ENCODE data around the gene NUP214. TPM values are rescaled to one million over a fixed set of nuclear protein-coding genes. Genes with fewer than 3 reads are reported as not detected.
"Not testable (repeated sequence)": the region's sequence is repeated elsewhere in the genome, so short reads cannot be mapped to it uniquely, and the experiment has no call there.

NUP214 gene
- total RNA-seq, 2 donors from 2014 or later = 66.2 to 121 TPM

DNA sequence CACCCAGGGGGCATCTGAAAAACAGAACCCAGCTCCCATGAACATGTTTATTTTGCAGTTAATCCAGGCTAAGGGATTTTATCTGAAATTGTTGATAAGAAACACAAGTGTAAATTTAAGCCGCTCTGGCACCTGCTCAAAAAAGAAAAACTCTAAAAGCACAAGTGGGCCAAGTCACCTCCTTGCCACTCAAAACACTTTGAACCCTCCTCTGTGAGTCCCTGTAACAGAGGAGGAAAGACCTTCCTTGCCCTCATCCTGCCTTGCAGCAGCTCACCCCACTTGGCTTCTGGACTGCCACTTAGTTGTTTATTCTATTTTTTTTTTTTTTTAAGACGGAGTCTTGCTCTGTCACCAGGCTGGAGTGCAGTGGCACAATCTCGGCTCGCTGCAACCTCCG is 111.4 kb downstream of the NUP214 start:
- H3K9me3 Mint-ChIP-seq = no peaks in the 10 kb centered on the region
- DNase-seq (ENCODE audit: low spot score) = no peak
- peaks cover 36 to 47% of the 10 kb centered on the region in 2 donors for H3K4me1 Mint-ChIP-seq (ENCODE audit: low read depth in 2 of 2)
- no peak overlapping the region for H3K4me3 Mint-ChIP-seq
- H3K27ac Mint-ChIP-seq = peak overlapping the region; percentile 93 to 98
- no peak for ATAC-seq
- H3K36me3 Mint-ChIP-seq = peaks cover 5% of the 10 kb centered on the region
- H3K27me3 Mint-ChIP-seq = no peaks in the 10 kb centered on the region

DNA sequence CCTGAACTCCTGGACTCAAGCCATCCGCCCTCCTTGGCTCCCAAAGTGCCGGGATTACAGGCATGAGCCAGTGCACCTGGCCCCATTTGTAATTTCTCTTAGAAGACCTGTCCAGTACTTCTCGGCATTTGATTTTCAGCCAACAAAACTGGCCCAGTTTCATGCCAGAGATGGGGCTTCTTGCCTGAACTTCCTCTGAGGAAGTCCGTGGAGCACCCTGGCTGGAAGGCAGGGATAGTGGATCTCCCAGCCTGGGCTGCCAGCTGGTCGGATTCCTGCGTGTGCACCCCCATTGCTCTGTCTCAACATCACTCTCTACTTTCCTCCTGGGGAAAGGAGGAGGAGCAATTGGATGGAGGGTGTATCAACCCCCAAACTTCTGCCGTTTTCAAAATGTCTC is 111.9 kb downstream of the NUP214 start:
- Mint-ChIP-seq H3K4me1 (ENCODE audit: low read depth in 2 of 2) (peaks cover 36 to 45% of the 10 kb centered on the region in 2 donors), H3K27ac (peak overlapping the region; percentile 93 to 98), H3K27me3 (no peaks in the 10 kb centered on the region), H3K4me3 (peak overlapping the region; percentile 59), H3K9me3 (no peaks in the 10 kb centered on the region), H3K36me3 (peaks cover 4% of the 10 kb centered on the region)
- no peak for ATAC-seq
- no peak for DNase-seq (ENCODE audit: low spot score)

DNA sequence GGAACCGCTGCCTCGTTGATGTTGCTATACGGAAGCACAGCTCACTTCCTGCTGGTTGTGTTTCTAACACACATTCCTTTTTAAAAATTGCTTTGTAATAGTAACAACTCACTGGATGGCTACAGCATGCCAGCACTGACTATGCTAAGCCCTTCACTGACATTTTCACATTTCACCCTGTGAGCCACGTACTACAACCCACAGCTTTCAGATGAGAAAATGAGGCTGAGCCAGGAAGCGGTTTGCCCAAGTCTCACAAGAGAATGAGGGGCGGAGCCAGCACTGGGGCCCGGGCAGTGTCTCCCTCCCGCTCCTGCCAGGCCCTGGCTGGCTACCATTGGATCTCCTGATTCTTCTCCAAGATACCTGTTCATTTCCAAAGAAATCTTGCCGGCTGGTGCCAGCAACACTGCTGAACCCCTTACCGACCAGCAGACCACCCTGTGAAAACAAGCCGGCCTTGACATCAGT is 112.6 kb downstream of the NUP214 start:
- H3K4me1 Mint-ChIP-seq (ENCODE audit: low read depth in 2 of 2) = peaks cover 36 to 44% of the 10 kb centered on the region in 2 donors
- no peaks in the 10 kb centered on the region for H3K27me3 Mint-ChIP-seq
- H3K36me3 Mint-ChIP-seq = peaks cover 4% of the 10 kb centered on the region
- H3K27ac Mint-ChIP-seq = peak overlapping the region; percentile 93 to 98
- peaks cover 2% of the 10 kb centered on the region for H3K9me3 Mint-ChIP-seq
- DNase-seq (ENCODE audit: low spot score) = peak; percentile 91
- ATAC-seq = peak; percentile 93
- peak overlapping the region; percentile 59 for H3K4me3 Mint-ChIP-seq

DNA sequence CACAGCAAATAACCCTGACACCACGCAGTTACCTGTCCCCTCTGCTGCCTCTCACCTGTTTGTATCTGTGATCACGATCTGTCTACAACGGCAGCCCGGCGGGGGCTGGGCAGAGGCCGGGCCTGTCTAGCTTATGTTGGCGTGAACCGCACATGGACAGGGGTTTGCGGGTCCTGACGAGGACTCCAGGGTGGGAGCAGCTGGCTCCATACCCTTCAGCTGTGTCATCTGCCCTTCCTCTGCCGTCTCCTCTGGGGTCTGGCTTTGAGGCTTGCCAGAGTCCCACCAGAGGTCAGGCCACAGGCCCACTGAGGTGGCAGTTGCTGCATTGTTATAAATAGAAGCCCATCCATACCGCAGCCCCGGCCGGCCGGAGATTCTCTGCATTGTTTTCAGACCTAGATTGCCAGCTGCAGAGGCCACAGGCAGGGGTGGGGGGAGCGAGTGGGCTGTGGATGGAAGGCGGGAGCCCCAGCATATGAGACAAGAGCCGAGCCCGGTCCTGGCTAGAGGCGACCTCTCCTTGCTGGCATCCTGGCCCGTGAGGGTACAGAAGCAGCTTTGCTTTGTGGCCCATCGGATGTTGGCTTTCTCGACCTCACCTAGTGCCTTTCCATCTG is 113.1 kb downstream of the NUP214 start:
- peak overlapping the region; percentile 93 to 98 for H3K27ac Mint-ChIP-seq
- DNase-seq (ENCODE audit: low spot score) (no peak), ATAC-seq (peak; percentile 17 to 34)
- H3K4me3 Mint-ChIP-seq = peak overlapping the region; percentile 59
- H3K27me3 Mint-ChIP-seq = no peaks in the 10 kb centered on the region
- H3K4me1 Mint-ChIP-seq (ENCODE audit: low read depth in 2 of 2) = peaks cover 33 to 41% of the 10 kb centered on the region in 2 donors
- peaks cover 4% of the 10 kb centered on the region for H3K36me3 Mint-ChIP-seq
- H3K9me3 Mint-ChIP-seq = peaks cover 3% of the 10 kb centered on the region

DNA sequence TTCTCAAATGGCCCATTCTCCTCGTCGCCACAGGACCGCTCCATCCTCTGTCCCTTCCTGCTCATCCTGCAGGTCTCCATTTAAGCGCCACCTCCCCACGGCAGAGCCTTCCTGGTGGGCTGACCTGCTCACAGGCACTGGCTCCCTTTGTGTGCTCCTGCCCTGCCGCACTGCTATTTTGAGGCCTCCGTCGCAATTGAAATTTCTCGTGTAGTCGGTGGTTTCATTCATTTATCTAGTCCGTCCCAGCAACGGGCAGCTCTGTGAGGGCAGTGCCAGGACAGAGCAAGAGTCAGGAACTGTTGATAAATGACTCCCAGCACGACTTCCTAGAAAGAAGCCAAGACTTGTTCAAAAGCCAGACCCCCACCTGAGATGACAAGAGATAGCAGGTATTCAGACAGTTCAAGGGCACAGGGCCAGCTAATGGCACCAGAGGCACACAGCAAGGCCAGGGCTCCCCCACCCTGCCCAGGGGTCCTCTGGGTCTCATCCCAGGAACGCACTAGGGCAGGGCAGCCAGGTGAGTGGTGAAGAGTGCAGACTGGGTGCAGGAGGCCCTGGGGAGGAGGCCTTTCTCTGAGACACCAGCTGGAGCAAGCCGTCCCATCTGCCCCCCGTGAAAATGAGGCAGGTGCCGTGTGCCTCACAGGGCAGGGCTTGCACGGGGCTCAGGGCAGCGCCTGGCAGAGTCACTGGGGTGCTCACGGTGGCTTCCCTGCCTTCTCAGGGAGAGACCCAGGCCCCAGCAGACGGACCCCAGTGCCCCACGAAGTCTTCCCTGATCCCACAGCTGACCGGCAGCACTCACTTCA is 114.0 kb downstream of the NUP214 start:
- H3K27ac Mint-ChIP-seq = peak overlapping the region; percentile 93 to 98
- H3K27me3 Mint-ChIP-seq = no peaks in the 10 kb centered on the region
- peaks cover under 1% of the 10 kb centered on the region for H3K36me3 Mint-ChIP-seq
- no peak for ATAC-seq
- DNase-seq (ENCODE audit: low spot score) = no peak
- peak overlapping the region; percentile 36 for H3K4me3 Mint-ChIP-seq
- peaks cover 24 to 33% of the 10 kb centered on the region in 2 donors for H3K4me1 Mint-ChIP-seq (ENCODE audit: low read depth in 2 of 2)
- H3K9me3 Mint-ChIP-seq = peaks cover 3% of the 10 kb centered on the region

DNA sequence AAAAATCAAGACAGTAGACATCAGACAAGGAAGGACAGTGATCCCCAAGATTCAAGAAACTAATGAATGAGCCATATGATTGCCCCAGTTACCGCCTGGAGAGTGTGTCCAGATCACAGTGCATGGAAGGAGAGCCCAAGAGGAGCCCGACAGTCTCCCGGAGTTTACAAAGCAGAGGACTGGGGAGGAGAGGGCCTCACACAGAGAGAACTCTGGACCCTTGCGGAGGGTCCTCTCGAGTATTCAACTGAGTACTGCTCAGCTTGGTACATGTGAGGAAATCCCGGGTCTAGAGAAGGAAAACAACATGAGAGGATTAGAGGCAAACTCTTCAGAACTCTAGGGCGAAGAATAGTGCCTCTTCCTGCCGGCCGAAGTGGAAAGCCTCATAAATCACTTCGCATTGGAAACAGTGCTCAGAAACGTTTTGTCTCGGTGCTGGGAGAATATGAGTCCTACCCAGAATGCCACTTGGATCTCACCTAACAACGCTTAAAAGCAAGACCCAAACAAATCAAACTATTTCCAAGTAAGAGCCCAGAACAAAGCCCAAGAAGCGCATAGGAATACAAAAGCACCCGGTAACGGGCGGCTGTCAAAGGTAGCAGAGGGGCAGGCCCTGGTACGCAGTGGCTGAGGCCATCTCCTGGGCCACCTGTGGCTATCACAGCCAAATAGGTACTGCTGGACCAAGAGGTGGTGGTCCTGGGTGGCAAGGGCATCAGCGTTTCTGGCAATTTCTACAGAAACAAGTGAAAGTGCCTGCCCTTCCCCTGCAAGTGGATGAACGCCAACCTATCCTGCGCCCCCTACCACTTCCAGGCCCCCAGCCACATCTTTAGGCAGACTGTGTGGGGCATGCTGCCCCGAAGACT is 114.9 kb downstream of the NUP214 start:
- Mint-ChIP-seq H3K9me3 (peaks cover 3% of the 10 kb centered on the region), H3K27ac (peak overlapping the region in 1 of 2 donors; percentile 98), H3K36me3 (no peaks in the 10 kb centered on the region), H3K27me3 (no peaks in the 10 kb centered on the region), H3K4me1 (ENCODE audit: low read depth in 2 of 2) (peaks cover 19 to 25% of the 10 kb centered on the region in 2 donors), H3K4me3 (no peak overlapping the region)
- DNase-seq (ENCODE audit: low spot score) (no peak), ATAC-seq (no peak)

DNA sequence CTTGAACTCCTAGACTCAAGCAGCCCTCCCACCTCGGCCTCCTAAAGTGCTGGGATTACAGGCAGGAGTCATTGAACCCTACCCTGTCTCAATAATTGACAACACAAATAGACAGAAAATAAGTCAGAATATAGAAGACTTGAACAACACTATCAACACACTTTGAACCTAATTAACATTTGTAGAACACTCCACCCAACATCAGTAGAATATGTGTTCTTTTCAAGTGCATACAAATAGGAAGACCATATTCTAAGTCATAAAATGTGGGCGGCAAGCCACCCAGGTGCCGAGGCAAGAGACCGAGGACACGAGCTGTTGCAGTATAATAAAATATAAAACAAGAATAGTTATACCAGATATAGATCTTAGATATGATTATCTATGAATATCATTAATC is 118.9 kb downstream of the NUP214 start:
- H3K27ac Mint-ChIP-seq; ATAC-seq; H3K4me3 Mint-ChIP-seq; H3K4me1 Mint-ChIP-seq (ENCODE audit: low read depth in 2 of 2); DNase-seq (ENCODE audit: low spot score); H3K9me3 Mint-ChIP-seq; H3K36me3 Mint-ChIP-seq; H3K27me3 Mint-ChIP-seq: not testable (repeated sequence)

DNA sequence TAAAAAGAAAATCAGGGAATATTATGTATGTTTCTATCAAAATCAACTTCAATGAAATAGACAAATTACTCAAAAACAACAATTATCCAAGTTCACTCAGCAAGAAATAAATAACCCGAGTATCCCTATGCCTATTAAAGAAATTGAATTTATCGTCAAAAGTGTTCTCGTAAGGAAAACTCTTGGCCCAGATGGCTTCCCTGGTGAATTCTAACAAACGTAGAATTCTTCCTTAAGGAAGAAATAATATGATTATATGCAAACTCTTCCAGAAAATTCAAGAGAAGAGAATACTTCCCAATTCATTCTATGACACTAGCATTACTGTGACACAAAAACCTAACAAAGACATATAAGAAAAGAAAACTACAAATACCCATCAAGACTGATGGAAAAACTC is 121.2 kb downstream of the NUP214 start:
- Mint-ChIP-seq H3K27me3 (no peaks in the 10 kb centered on the region), H3K27ac (no peak overlapping the region), H3K9me3 (peaks cover 3% of the 10 kb centered on the region), H3K36me3 (no peaks in the 10 kb centered on the region), H3K4me1 (ENCODE audit: low read depth in 2 of 2) (no peaks in the 10 kb centered on the region), H3K4me3 (no peak overlapping the region)
- ATAC-seq = no peak
- no peak for DNase-seq (ENCODE audit: low spot score)

DNA sequence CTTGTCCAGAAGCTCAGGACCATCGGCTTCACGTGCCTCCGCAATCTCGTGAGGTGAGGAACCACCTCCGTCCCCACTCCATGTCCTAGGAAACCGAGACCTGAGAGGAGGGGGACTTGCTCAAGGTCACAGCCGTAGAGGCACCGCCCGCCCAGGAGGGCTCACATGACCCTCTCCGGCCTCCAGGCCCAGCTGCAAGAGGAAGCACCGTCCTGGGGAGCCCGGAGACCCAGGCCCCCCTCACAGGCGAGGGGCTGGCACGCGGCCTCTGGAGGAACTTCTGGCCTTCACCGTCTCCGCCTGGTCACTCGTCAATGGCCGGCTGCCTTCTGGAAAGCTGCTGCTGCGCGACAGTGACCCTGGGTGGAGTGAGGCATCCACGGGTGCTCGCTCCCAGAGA is 126.7 kb downstream of the NUP214 start:
- no peaks in the 10 kb centered on the region for H3K9me3 Mint-ChIP-seq
- H3K4me3 Mint-ChIP-seq = peak overlapping the region; percentile 86
- peaks cover 22 to 25% of the 10 kb centered on the region in 2 donors for H3K4me1 Mint-ChIP-seq (ENCODE audit: low read depth in 2 of 2)
- peak overlapping the region; percentile 94 to 100 for H3K27ac Mint-ChIP-seq
- ATAC-seq = no peak
- no peak for DNase-seq (ENCODE audit: low spot score)
- H3K27me3 Mint-ChIP-seq = no peaks in the 10 kb centered on the region
- no peaks in the 10 kb centered on the region for H3K36me3 Mint-ChIP-seq

DNA sequence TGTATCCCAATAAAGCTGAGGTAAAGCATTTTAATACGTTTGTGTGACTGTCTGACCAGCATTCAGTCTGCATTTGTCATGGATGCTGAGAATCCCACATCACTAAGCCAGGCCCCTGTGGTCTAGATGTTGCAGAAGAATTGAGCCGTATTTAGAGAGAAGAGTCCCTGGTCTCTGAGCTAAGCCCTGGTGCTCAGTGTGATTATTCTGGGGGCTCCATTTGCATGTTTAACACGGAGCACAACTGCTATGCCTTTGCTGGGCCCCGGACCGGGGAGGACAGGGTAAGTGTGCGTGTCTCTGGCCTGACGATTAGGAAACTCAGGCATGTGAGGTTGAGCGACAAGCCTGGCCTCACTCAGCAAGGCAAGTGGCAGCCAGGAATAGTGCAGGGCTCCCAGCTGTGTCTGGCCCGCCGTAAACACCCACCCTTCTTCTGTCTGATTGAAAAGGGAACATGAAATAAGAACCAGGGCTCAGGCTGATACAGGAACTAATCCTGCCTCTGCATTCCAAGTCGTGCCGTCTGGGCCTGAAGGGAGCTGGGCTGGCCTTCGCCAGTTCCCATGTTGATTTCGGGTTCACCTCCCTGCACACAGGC is 128.6 kb downstream of the NUP214 start:
- H3K27me3 Mint-ChIP-seq = no peaks in the 10 kb centered on the region
- ATAC-seq = no peak
- no peak for DNase-seq (ENCODE audit: low spot score)
- H3K9me3 Mint-ChIP-seq = no peaks in the 10 kb centered on the region
- peaks cover 31 to 36% of the 10 kb centered on the region in 2 donors for H3K4me1 Mint-ChIP-seq (ENCODE audit: low read depth in 2 of 2)
- H3K4me3 Mint-ChIP-seq = peak overlapping the region; percentile 86
- peak overlapping the region; percentile 94 to 100 for H3K27ac Mint-ChIP-seq
- H3K36me3 Mint-ChIP-seq = no peaks in the 10 kb centered on the region

DNA sequence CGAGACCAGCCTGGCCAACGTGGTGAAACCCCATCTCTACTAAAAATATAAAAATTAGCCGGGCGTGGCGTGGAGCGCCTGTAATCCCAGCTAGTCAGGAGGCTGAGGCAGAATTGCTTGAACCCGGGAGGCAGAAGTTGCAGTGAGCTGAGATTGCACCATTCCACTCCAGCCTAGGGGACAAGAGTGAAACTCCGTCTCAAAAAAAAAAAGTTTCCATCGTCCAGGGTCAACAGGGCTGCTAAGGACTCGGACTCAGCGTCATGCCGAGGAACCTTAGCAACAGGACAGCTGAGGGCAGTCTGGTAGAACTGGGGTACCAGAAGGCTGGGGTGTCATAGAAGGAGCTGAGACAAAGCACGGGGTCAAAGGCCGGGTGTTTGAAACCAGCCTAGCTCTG is 129.2 kb downstream of the NUP214 start:
- Mint-ChIP-seq H3K27me3 (no peaks in the 10 kb centered on the region), H3K27ac (peak overlapping the region; percentile 94 to 100), H3K4me3 (peak overlapping the region; percentile 86), H3K9me3 (no peaks in the 10 kb centered on the region), H3K36me3 (no peaks in the 10 kb centered on the region), H3K4me1 (ENCODE audit: low read depth in 2 of 2) (peaks cover 33 to 36% of the 10 kb centered on the region in 2 donors)
- no peak for ATAC-seq
- no peak for DNase-seq (ENCODE audit: low spot score)

DNA sequence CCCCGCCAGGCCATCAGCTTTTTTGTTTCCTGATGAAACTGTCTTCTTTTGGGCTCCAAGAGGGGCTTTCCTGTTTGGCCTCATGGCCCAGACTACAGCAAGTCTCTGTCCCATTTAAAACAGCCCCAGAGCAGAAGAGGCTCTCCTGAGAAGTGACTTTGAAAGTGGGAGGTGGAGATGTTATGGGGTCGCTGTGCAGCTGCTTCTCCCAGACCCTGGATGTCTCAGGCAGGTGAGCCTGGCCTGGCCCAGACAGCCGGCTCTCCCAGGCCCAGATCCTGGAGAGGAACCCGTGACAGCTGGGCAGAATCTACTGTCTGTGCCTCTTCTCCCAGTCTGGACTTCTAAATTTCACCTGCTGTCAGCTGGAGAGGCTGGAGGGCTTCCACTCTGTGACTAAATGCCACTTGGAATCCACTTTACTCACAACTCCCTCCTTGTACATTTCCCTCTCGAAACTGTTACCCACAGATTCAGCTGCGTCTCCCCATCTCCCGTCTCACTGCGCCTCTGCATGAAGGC is 130.4 kb downstream of the NUP214 start:
- H3K9me3 Mint-ChIP-seq = no peaks in the 10 kb centered on the region
- H3K36me3 Mint-ChIP-seq = no peaks in the 10 kb centered on the region
- peak overlapping the region; percentile 98 for H3K4me3 Mint-ChIP-seq
- ATAC-seq = peak in 1 of 2 donors; percentile 41
- DNase-seq (ENCODE audit: low spot score) = peak; percentile 56
- peak overlapping the region; percentile 94 to 100 for H3K27ac Mint-ChIP-seq
- H3K27me3 Mint-ChIP-seq = no peaks in the 10 kb centered on the region
- peaks cover 36 to 39% of the 10 kb centered on the region in 2 donors for H3K4me1 Mint-ChIP-seq (ENCODE audit: low read depth in 2 of 2)
